SH-SY5Y (cell line): ENCODE measurements around the gene UBD.

ENCODE experiments used
- GATA2 ChIP-seq: IDR thresholded peaks from 2 replicates; pipeline ENCODE4 v1.6.1; 2011; ENCODE audit warnings: mild to moderate bottlenecking, low read depth, low read length
- GATA3 ChIP-seq: IDR thresholded peaks from 2 replicates; pipeline ENCODE4 v1.6.1; 2011; ENCODE audit warnings: low read depth, mild to moderate bottlenecking, low read length, moderate library complexity

- no peak for TF ChIP-seq GATA2
- TF ChIP-seq GATA3 = no peak
Measured at GRCh38 chr6:29554764-29555163, 4.8 kb downstream of the UBD start.
